Measurements from ENCODE around the gene DNASE2. TPM values are rescaled to one million over a fixed set of nuclear protein-coding genes. Genes with fewer than 3 reads are reported as not detected.

DNASE2 gene
- total and polyA plus RNA-seq, 2 donors (not counting 1 experiment from before 2014, with no cell fraction given): 25.1 to 26.6 TPM

GRCh38 chr19:12899891-12900518, 18.8 kb upstream of the DNASE2 start:
- H3K9me3 ChIP-seq (ENCODE audit: control insufficient read depth, insufficient read depth, low read depth, low read length): no peaks in the 10 kb centered on the region
- H3K27me3 ChIP-seq (ENCODE audit: control insufficient read depth, insufficient read depth, low read length): no peaks in the 10 kb centered on the region
- H4K20me1 ChIP-seq (ENCODE audit: control insufficient read depth, extremely low read depth, insufficient read depth, low read length): no peaks in the 10 kb centered on the region
- DNase-seq (ENCODE audit: low read depth in 2 of 2): no peak
- no peak overlapping the region for H3K27ac ChIP-seq (ENCODE audit: insufficient read depth, low read length)
- no peak overlapping the region for H2AFZ ChIP-seq (ENCODE audit: low read length)
- H3K9ac ChIP-seq (ENCODE audit: insufficient read depth, low read length): no peak overlapping the region
- H3K36me3 ChIP-seq (ENCODE audit: control insufficient read depth, insufficient read depth, low read length): no peaks in the 10 kb centered on the region
- TF ChIP-seq CTCF (conservative IDR thresholded peaks at IDR 0.05 in 1 of 2, IDR thresholded peaks at IDR 0.05 in 1 of 2; ENCODE audit: low read depth in 1 of 2, low read length in 2 of 2) (no peak), EZH2 (IDR thresholded peaks at IDR 0.05; ENCODE audit: low read length, missing control alignments) (no peak)
- no peak overlapping the region for H3K4me3 ChIP-seq (replicated peaks in 1 of 4; ENCODE audit: control extremely low read depth in 1 of 4, insufficient read depth in 1 of 4, low read depth in 3 of 4, low read length in 4 of 4)
- H3K79me2 ChIP-seq (ENCODE audit: control insufficient read depth, insufficient read depth, low read length): no peaks in the 10 kb centered on the region
- no peak overlapping the region for H3K4me2 ChIP-seq (ENCODE audit: extremely low read depth, insufficient read depth, low read length)
- no peaks in the 10 kb centered on the region for H3K4me1 ChIP-seq (ENCODE audit: control insufficient read depth, extremely low read depth, insufficient read depth, low read length)

GRCh38 chr19:12896460-12896859, 15.2 kb upstream of the DNASE2 start:
- no peak overlapping the region for H2AFZ ChIP-seq (ENCODE audit: low read length)
- DNase-seq (ENCODE audit: low read depth in 2 of 2): no peak

GRCh38 chr19:12893582-12893981, 12.3 kb upstream of the DNASE2 start:
- no peak for TF ChIP-seq EZH2 (IDR thresholded peaks at IDR 0.05; ENCODE audit: low read length, missing control alignments)
- no peak for TF ChIP-seq CTCF (conservative IDR thresholded peaks at IDR 0.05 in 1 of 2, IDR thresholded peaks at IDR 0.05 in 1 of 2; ENCODE audit: low read depth in 1 of 2, low read length in 2 of 2)
- no peaks in the 10 kb centered on the region for H3K27me3 ChIP-seq (ENCODE audit: control insufficient read depth, insufficient read depth, low read length)
- H3K36me3 ChIP-seq (ENCODE audit: control insufficient read depth, insufficient read depth, low read length): no peaks in the 10 kb centered on the region
- no peaks in the 10 kb centered on the region for H4K20me1 ChIP-seq (ENCODE audit: control insufficient read depth, extremely low read depth, insufficient read depth, low read length)
- no peak overlapping the region for H3K4me3 ChIP-seq (replicated peaks in 1 of 4; ENCODE audit: control extremely low read depth in 1 of 4, insufficient read depth in 1 of 4, low read depth in 3 of 4, low read length in 4 of 4)
- peaks cover 1% of the 10 kb centered on the region for H3K79me2 ChIP-seq (ENCODE audit: control insufficient read depth, insufficient read depth, low read length)
- H3K9ac ChIP-seq (ENCODE audit: insufficient read depth, low read length): no peak overlapping the region
- H3K4me1 ChIP-seq (ENCODE audit: control insufficient read depth, extremely low read depth, insufficient read depth, low read length): peaks cover 6% of the 10 kb centered on the region
- H2AFZ ChIP-seq (ENCODE audit: low read length): no peak overlapping the region
- no peak overlapping the region for H3K4me2 ChIP-seq (ENCODE audit: extremely low read depth, insufficient read depth, low read length)
- no peak overlapping the region for H3K27ac ChIP-seq (ENCODE audit: insufficient read depth, low read length)
- H3K9me3 ChIP-seq (ENCODE audit: control insufficient read depth, insufficient read depth, low read depth, low read length): no peaks in the 10 kb centered on the region
- no peak for DNase-seq (ENCODE audit: low read depth in 2 of 2)

More at GRCh38 chr19:12896460-12896859, 15.2 kb upstream of the DNASE2 start:
- Histone ChIP-seq H3K27ac (ENCODE audit: insufficient read depth, low read length) (no peak overlapping the region), H3K79me2 (ENCODE audit: control insufficient read depth, insufficient read depth, low read length) (peaks cover 1% of the 10 kb centered on the region), H4K20me1 (ENCODE audit: control insufficient read depth, extremely low read depth, insufficient read depth, low read length) (no peaks in the 10 kb centered on the region), H3K9me3 (ENCODE audit: control insufficient read depth, insufficient read depth, low read depth, low read length) (no peaks in the 10 kb centered on the region), H3K9ac (ENCODE audit: insufficient read depth, low read length) (no peak overlapping the region), H3K36me3 (ENCODE audit: control insufficient read depth, insufficient read depth, low read length) (no peaks in the 10 kb centered on the region), H3K4me3 (replicated peaks in 1 of 4; ENCODE audit: control extremely low read depth in 1 of 4, insufficient read depth in 1 of 4, low read depth in 3 of 4, low read length in 4 of 4) (no peak overlapping the region), H3K27me3 (ENCODE audit: control insufficient read depth, insufficient read depth, low read length) (no peaks in the 10 kb centered on the region), H3K4me1 (ENCODE audit: control insufficient read depth, extremely low read depth, insufficient read depth, low read length) (peaks cover 3% of the 10 kb centered on the region), H3K4me2 (ENCODE audit: extremely low read depth, insufficient read depth, low read length) (no peak overlapping the region)
- TF ChIP-seq EZH2 (IDR thresholded peaks at IDR 0.05; ENCODE audit: low read length, missing control alignments) (no peak), CTCF (conservative IDR thresholded peaks at IDR 0.05 in 1 of 2, IDR thresholded peaks at IDR 0.05 in 1 of 2; ENCODE audit: low read depth in 1 of 2, low read length in 2 of 2) (no peak)
